Activated CD8-positive, alpha-beta T cell treated with anti-CD3 and anti-CD28 coated beads for 36 hours (primary cell): Measurements from ENCODE around the gene CAPN1. TPM values are rescaled to one million over a fixed set of nuclear protein-coding genes. Genes with fewer than 3 reads are reported as not detected.

ENCODE experiments used
- ATAC-seq: fragments of 200-7000 bp; cut with Tn5 transposase; one replicate; pipeline ENCODE4 v1.10.0; 2021; ENCODE audit warnings: mild to moderate bottlenecking, moderate library complexity
- CTCF ChIA-PET: fragments of 350-600 bp; sonication (Branson Sonifier 250); formaldehyde crosslinking; loops from one replicate; lab custom pipeline; 2021; ENCODE audit warnings: antibody characterized with exemption; lab: Charles Lee
- POLR2A ChIA-PET: fragments of 350-600 bp; sonication (Branson Sonifier 250); formaldehyde crosslinking; loops from one replicate; lab custom pipeline; 2021; ENCODE audit warnings: antibody characterized with exemption; lab: Charles Lee
- DNase-seq: peaks from one replicate; pipeline ENCODE4 v3.0.0-alpha.2; 2020
- H3K27ac Mint-ChIP-seq: one replicate; pipeline ENCODE4 v1.8.0; 2021; ENCODE audit warnings: mild to moderate bottlenecking, mixed read lengths
- H3K27me3 Mint-ChIP-seq: one replicate; pipeline ENCODE4 v1.8.0; 2021; ENCODE audit warnings: mixed read lengths
- H3K36me3 Mint-ChIP-seq: one replicate; pipeline ENCODE4 v1.8.0; 2021; ENCODE audit warnings: low read depth, mixed read lengths
- H3K4me1 Mint-ChIP-seq: one replicate; pipeline ENCODE4 v1.8.0; 2021; ENCODE audit warnings: low read depth, mixed read lengths
- H3K4me3 Mint-ChIP-seq: one replicate; pipeline ENCODE4 v1.8.0; 2021; ENCODE audit warnings: mild to moderate bottlenecking, moderate library complexity, mixed read lengths
- H3K9me3 Mint-ChIP-seq: one replicate; pipeline ENCODE4 v1.8.0; 2021; ENCODE audit warnings: mixed read lengths
- CTCF ChIP-seq: fragments of 200-600 bp; IDR thresholded peaks from one replicate; pipeline ENCODE4 v1.8.0; 2022; ENCODE audit warnings: antibody characterized with exemption, mild to moderate bottlenecking
- intact Hi-C: fragments of 100-400 bp; cut with micrococcal nuclease; formaldehyde crosslinking; loops from one replicate; pipeline ENCODE4 v1.10.0; 2022
- total RNA-seq, 2 experiments: library from RNA; stranded (reverse); gene quantifications; one replicate each; pipeline ENCODE4 v1.2.3, GENCODE V29; 2021

CAPN1 gene
- total RNA-seq, 2 experiments from 2014 or later: 72.6 to 74.7 TPM

- CTCF ChIA-PET: interaction anchor here (0.6 to 4.4 kb wide), 22 partner anchors 9 to 268 kb away, joined by 3 to 36 read pairs (median 4); partner anchors contain the start of genes CAPN1 and CDC42EP2
- Mint-ChIP-seq H3K4me3 (no peak overlapping the region), H3K9me3 (no peaks in the 10 kb centered on the region), H3K27ac (no peak overlapping the region), H3K27me3 (no peaks in the 10 kb centered on the region), H3K36me3 (peaks cover 7% of the 10 kb centered on the region), H3K4me1 (peaks cover 3% of the 10 kb centered on the region)
- intact Hi-C loops: loop anchor here (10.0 kb wide), 1 partner anchor 50 kb away; no protein-coding TSS in a partner anchor
- ATAC-seq (peak; percentile 90), DNase-seq (peak; percentile 55)
- TF ChIP-seq CTCF: peak; percentile 98
- POLR2A ChIA-PET: interaction anchor here (0.8 to 1.7 kb wide), 2 partner anchors 62 to 110 kb away, joined by 3 read pairs; no protein-coding TSS in a partner anchor
Measured at GRCh38 chr11:65204646-65205601, 23.2 kb downstream of the CAPN1 start.

GRCh38 chr11:65205602-65205967 is 23.9 kb downstream of the CAPN1 start:
- TF ChIP-seq CTCF: no peak
- Mint-ChIP-seq H3K27ac (no peak overlapping the region), H3K4me1 (peaks cover 3% of the 10 kb centered on the region), H3K9me3 (no peaks in the 10 kb centered on the region), H3K36me3 (peaks cover 7% of the 10 kb centered on the region), H3K27me3 (no peaks in the 10 kb centered on the region), H3K4me3 (no peak overlapping the region)
- ChIA-PET CTCF (interaction anchor here (0.6 to 4.4 kb wide), 21 partner anchors 9 to 269 kb away, joined by 3 to 36 read pairs (median 4); partner anchors contain the start of genes CAPN1 and CDC42EP2), POLR2A (interaction anchor here (1.7 kb wide), 1 partner anchor 61 kb away, joined by 3 read pairs; no protein-coding TSS in a partner anchor)
- intact Hi-C loops: loop anchor here (10.0 kb wide), 1 partner anchor 49 kb away; no protein-coding TSS in a partner anchor
- no peak for DNase-seq
- no peak for ATAC-seq

DNA sequence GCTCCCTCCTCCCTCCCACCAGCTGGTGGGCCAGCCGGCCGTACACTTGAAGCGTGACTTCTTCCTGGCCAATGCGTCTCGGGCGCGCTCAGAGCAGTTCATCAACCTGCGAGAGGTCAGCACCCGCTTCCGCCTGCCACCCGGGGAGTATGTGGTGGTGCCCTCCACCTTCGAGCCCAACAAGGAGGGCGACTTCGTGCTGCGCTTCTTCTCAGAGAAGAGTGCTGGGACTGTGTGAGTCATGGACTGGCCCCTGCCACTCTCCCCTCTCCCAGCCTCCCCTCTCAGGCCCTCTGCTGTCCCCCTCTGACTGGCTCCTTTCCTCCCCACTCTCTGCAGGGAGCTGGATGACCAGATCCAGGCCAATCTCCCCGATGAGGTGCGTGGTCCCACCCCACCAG is 24.7 kb downstream of the CAPN1 start:
- Mint-ChIP-seq H3K9me3 (no peaks in the 10 kb centered on the region), H3K4me1 (peaks cover 3% of the 10 kb centered on the region), H3K36me3 (peaks cover 7% of the 10 kb centered on the region), H3K27me3 (no peaks in the 10 kb centered on the region), H3K27ac (no peak overlapping the region), H3K4me3 (no peak overlapping the region)
- CTCF ChIA-PET: interaction anchor here (0.7 to 4.4 kb wide), 8 partner anchors 8 to 123 kb away, joined by 3 to 36 read pairs (median 8); partner anchors contain the start of gene CDC42EP2
- DNase-seq (no peak), ATAC-seq (no peak)
- no peak for TF ChIP-seq CTCF
- intact Hi-C loops: loop anchor here (10.0 kb wide), 1 partner anchor 48 kb away; no protein-coding TSS in a partner anchor
- POLR2A ChIA-PET: interaction anchor here (1.3 to 1.7 kb wide), 2 partner anchors 24 to 60 kb away, joined by 3 read pairs; no protein-coding TSS in a partner anchor

DNA sequence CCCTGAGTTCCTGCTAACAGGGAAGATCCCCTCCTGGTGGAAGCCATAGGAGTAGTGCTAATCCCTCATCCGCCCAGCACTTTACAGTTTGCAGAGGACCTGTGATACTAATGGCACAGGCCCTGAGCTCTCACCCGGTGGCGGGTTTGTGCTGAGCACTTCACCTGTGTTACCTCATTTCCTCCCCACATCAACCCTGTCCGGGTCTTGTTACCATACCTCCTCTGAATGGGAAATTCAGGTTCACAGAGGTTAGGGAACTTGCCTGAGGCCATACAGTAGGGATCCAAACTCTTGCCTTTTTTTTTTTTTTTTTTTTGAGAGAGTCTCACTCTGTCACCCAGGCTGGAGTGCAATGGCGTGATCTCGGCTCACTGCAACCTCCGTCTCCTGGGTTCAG is 25.2 kb downstream of the CAPN1 start:
- no peaks in the 10 kb centered on the region for H3K9me3 Mint-ChIP-seq
- intact Hi-C loops: loop anchor here (10.0 kb wide), 1 partner anchor 48 kb away; no protein-coding TSS in a partner anchor
- H3K27me3 Mint-ChIP-seq: no peaks in the 10 kb centered on the region
- ChIA-PET CTCF (interaction anchor here (1.4 to 3.9 kb wide), 4 partner anchors 19 to 123 kb away, joined by 3 to 36 read pairs (median 12); partner anchors contain the start of gene CDC42EP2), POLR2A (interaction anchor here (1.3 kb wide), 1 partner anchor 24 kb away, joined by 3 read pairs; no protein-coding TSS in a partner anchor)
- no peak overlapping the region for H3K4me3 Mint-ChIP-seq
- no peak overlapping the region for H3K27ac Mint-ChIP-seq
- TF ChIP-seq CTCF: no peak
- DNase-seq (no peak), ATAC-seq (no peak)
- peaks cover 7% of the 10 kb centered on the region for H3K36me3 Mint-ChIP-seq
- peaks cover 3% of the 10 kb centered on the region for H3K4me1 Mint-ChIP-seq
